IMR-90 (cell line): ENCODE results near the gene MAP3K13. TPM values are rescaled to one million over a fixed set of nuclear protein-coding genes. Genes with fewer than 3 reads are reported as not detected.

ENCODE experiments used
- ATAC-seq: fragments of 200-7000 bp; cut with Tn5 transposase; 2 replicates; pipeline ENCODE4 v1.9.1; 2020; ENCODE audit warnings: low read depth, mild to moderate bottlenecking, moderate library complexity
- BruUV-seq: library from RNA; stranded (reverse); fragments of 400-500 nt; replicated peaks from 2 replicates; lab custom pipeline; 2021; lab: Mats Ljungman, UMichigan
- CTCF ChIA-PET: fragments of 300-600 bp; formaldehyde crosslinking; extraction: SDS; loops from one replicate; lab custom pipeline; 2021; ENCODE audit warnings: antibody characterized with exemption; lab: Yijun Ruan, JAX
- POLR2A ChIA-PET: fragments of 300-600 bp; sonication (Branson Sonifier 250); formaldehyde crosslinking; loops from one replicate; lab custom pipeline; 2022; ENCODE audit warnings: antibody characterized with exemption; ENCODE audit not compliant: unreplicated experiment; lab: Charles Lee
- DNase-seq: peaks from one replicate; pipeline ENCODE4 v3.0.0; 2013
- H2AFZ ChIP-seq: replicated peaks from 2 replicates; pipeline ENCODE3; 2013; ENCODE audit warnings: low read length, mild to moderate bottlenecking; ENCODE audit not compliant: poor library complexity
- H2AK5ac ChIP-seq: 2 replicates; pipeline ENCODE4 v1.6.1; 2013; ENCODE audit warnings: low read depth, low read length, inconsistent platforms
- H2AK9ac ChIP-seq: replicated peaks from 2 replicates; pipeline ENCODE3; 2013; ENCODE audit warnings: mild to moderate bottlenecking, low read depth, low read length, moderate library complexity; ENCODE audit not compliant: poor library complexity
- H2BK120ac ChIP-seq: 2 replicates; pipeline ENCODE4 v1.6.1; 2013; ENCODE audit warnings: low read depth, low read length, inconsistent platforms
- H2BK15ac ChIP-seq: 3 replicates; pipeline ENCODE4 v1.6.1; 2013; ENCODE audit warnings: low read depth, low read length, inconsistent platforms
- H2BK20ac ChIP-seq: 2 replicates; pipeline ENCODE4 v1.6.1; 2013; ENCODE audit warnings: low read depth, mild to moderate bottlenecking, inconsistent platforms, low read length, moderate library complexity
- H2BK5ac ChIP-seq: 2 replicates; pipeline ENCODE4 v1.6.1; 2013; ENCODE audit warnings: mild to moderate bottlenecking, low read depth, low read length, inconsistent platforms; ENCODE audit not compliant: poor library complexity, severe bottlenecking
- H3K14ac ChIP-seq: replicated peaks from 2 replicates; pipeline ENCODE4 v1.6.1; 2013; ENCODE audit warnings: low read depth, low read length, inconsistent platforms
- H3K18ac ChIP-seq: 2 replicates; pipeline ENCODE4 v1.6.1; 2013; ENCODE audit warnings: low read depth, low read length, control low read depth
- H3K23ac ChIP-seq: 2 replicates; pipeline ENCODE4 v1.6.1; 2013; ENCODE audit warnings: low read depth, low read length, inconsistent platforms
- H3K27ac ChIP-seq: 2 replicates; pipeline ENCODE4 v1.5.1; 2013; ENCODE audit warnings: mild to moderate bottlenecking, control low read depth, low read length; ENCODE audit not compliant: insufficient read depth
- H3K27me3 ChIP-seq: 2 replicates; pipeline ENCODE4 v1.6.1; 2013; ENCODE audit warnings: low read length; ENCODE audit not compliant: control insufficient read depth, insufficient read depth
- H3K36me3 ChIP-seq: 2 replicates; pipeline ENCODE4 v1.6.1; 2013; ENCODE audit warnings: low read length, mixed read lengths; ENCODE audit not compliant: control insufficient read depth, insufficient read depth
- H3K4ac ChIP-seq: 2 replicates; pipeline ENCODE4 v1.6.1; 2013; ENCODE audit warnings: low read depth, low read length, inconsistent platforms
- H3K4me1 ChIP-seq: 2 replicates; pipeline ENCODE4 v1.6.1; 2013; ENCODE audit warnings: low read length, mixed read lengths; ENCODE audit not compliant: control insufficient read depth, insufficient read depth
- H3K4me2 ChIP-seq: 2 replicates; pipeline ENCODE4 v1.6.1; 2013; ENCODE audit warnings: low read depth, mild to moderate bottlenecking, control low read depth, low read length, moderate library complexity
- H3K4me3 ChIP-seq: 2 replicates; pipeline ENCODE4 v1.5.1; 2013; ENCODE audit warnings: low read depth, mild to moderate bottlenecking, control low read depth, low read length, moderate library complexity; ENCODE audit not compliant: insufficient read depth
- H3K56ac ChIP-seq: 2 replicates; pipeline ENCODE4 v1.6.1; 2013; ENCODE audit warnings: low read length, inconsistent platforms; ENCODE audit not compliant: insufficient read depth; ENCODE audit errors: extremely low read depth
- H3K79me1 ChIP-seq, 2 experiments: 2 replicates each; pipeline ENCODE4 v1.6.1; 2013; ENCODE audit warnings: low read length in 2 of 2, inconsistent platforms in 1 of 2, low read depth in 1 of 2
- H3K9ac ChIP-seq: 2 replicates; pipeline ENCODE4 v1.6.1; 2013; ENCODE audit warnings: low read depth, low read length, control low read depth
- H3K9me1 ChIP-seq: 2 replicates; pipeline ENCODE4 v1.6.1; 2013; ENCODE audit warnings: low read length, inconsistent platforms; ENCODE audit not compliant: insufficient read depth
- H3K9me3 ChIP-seq: 2 replicates; pipeline ENCODE4 v1.6.1; 2013; ENCODE audit warnings: low read length; ENCODE audit not compliant: control insufficient read depth, insufficient read depth
- H4K20me1 ChIP-seq: 2 replicates; pipeline ENCODE4 v1.6.1; 2013; ENCODE audit warnings: low read length, inconsistent platforms; ENCODE audit not compliant: insufficient read depth
- H4K5ac ChIP-seq: 2 replicates; pipeline ENCODE4 v1.6.1; 2013; ENCODE audit warnings: mild to moderate bottlenecking, low read depth, low read length, control low read depth
- H4K8ac ChIP-seq, 2 experiments: 2 replicates each; pipeline ENCODE4 v1.6.1; 2013; ENCODE audit warnings: low read depth in 2 of 2, low read length in 2 of 2, control low read depth in 1 of 2, inconsistent platforms in 1 of 2
- H4K91ac ChIP-seq: 2 replicates; pipeline ENCODE4 v1.6.1; 2013; ENCODE audit warnings: low read depth, low read length, inconsistent platforms; ENCODE audit not compliant: insufficient read depth
- CHD1 ChIP-seq: IDR thresholded peaks from 2 replicates; pipeline ENCODE4 v1.6.1; 2012; ENCODE audit warnings: low read depth, low read length, improper control_type of control experiment
- CTCF ChIP-seq: conservative IDR thresholded peaks from 2 replicates; pipeline ENCODE4 v1.5.1; 2012; ENCODE audit warnings: mild to moderate bottlenecking, low read depth, low read length, improper control_type of control experiment
- MAFK ChIP-seq: IDR thresholded peaks from 2 replicates; pipeline ENCODE4 v1.6.1; 2012; ENCODE audit warnings: low read depth, low read length, improper control_type of control experiment
- MXI1 ChIP-seq: IDR thresholded peaks from 2 replicates; pipeline ENCODE4 v1.6.1; 2012; ENCODE audit warnings: low read depth, mild to moderate bottlenecking, low read length, moderate library complexity, borderline replicate concordance
- WGBS, 2 experiments: methylation state at CpG; one replicate each; pipeline versions ENCODE4 v1.1.5 to v1.1.7; 2013; ENCODE audit warnings: missing lambda C conversion rate in 2 of 2; ENCODE audit not compliant: insufficient read length in 1 of 2; ENCODE audit errors: extremely low coverage in 2 of 2; 5-methylcytosine and 5-hydroxymethylcytosine counted together
- dilution Hi-C: fragments of 300-500 bp; cut with HindIII; formaldehyde crosslinking; loops from one replicate; pipeline ENCODE4 v1.14.3; 2018; ENCODE audit warnings: low sequenced_read_pairs; ENCODE audit not compliant: unreplicated experiment
- in situ Hi-C: fragments of 300-500 bp; cut with MboI; formaldehyde crosslinking; loops from 3 replicates; pipeline ENCODE4 v1.14.3; 2019; ENCODE audit warnings: low sequenced_read_pairs, inconsistent platforms, mixed read lengths
- intact Hi-C: fragments of 100-400 bp; cut with micrococcal nuclease; formaldehyde crosslinking; loops from 2 replicates; pipeline ENCODE4 v1.10.0; 2022
- polyA plus RNA-seq, 3 experiments: library from polyadenylated mRNA; depleted of rRNA; stranded (reverse); fragments of >200 nt; gene quantifications; 2 replicates each; pipeline ENCODE4 v1.2.3, GENCODE V29; 2012; ENCODE audit warnings: low replicate concordance in 1 of 3
- total RNA-seq: library from RNA; depleted of rRNA; stranded (reverse); fragments of >200 nt; gene quantifications from 2 replicates; pipeline ENCODE4 v1.2.3, GENCODE V29; 2012
- TF ChIP-seq, protein P1 (sequence below): fragments of 150-350 bp; IDR thresholded peaks from 2 replicates; pipeline ENCODE4 v1.6.1; 2017; ENCODE audit warnings: mild to moderate bottlenecking, antibody characterized with exemption, low read length, low read depth

MAP3K13 gene
- total and polyA plus RNA-seq, 2 of the 4 experiments (the other 2 are of a cell fraction) = 9.9 to 17.6 TPM

- Histone ChIP-seq H3K14ac (no peak overlapping the region), H3K27ac (no peak overlapping the region), H3K9me3 (no peaks in the 10 kb centered on the region), H2BK15ac (no peak overlapping the region), H2AK9ac (no peak overlapping the region), H3K56ac (no peak overlapping the region), H3K4me2 (no peak overlapping the region), H2BK5ac (no peak overlapping the region), H2BK120ac (no peak overlapping the region), H4K91ac (no peak overlapping the region), H3K4me3 (no peak overlapping the region), H3K4ac (no peak overlapping the region), H2AK5ac (no peak overlapping the region), H2AFZ (no peak overlapping the region), H4K8ac (no peak overlapping the region), H3K27me3 (no peaks in the 10 kb centered on the region), H3K18ac (no peak overlapping the region), H3K23ac (no peak overlapping the region), H3K36me3 (no peaks in the 10 kb centered on the region), H3K4me1 (peaks cover 2% of the 10 kb centered on the region; the same call in 1 of the 2 replicates), H3K79me1 (no peaks in the 10 kb centered on the region), H4K20me1 (no peaks in the 10 kb centered on the region), H3K9ac (no peak overlapping the region), H4K5ac (no peak overlapping the region), H3K9me1 (0 out of 2 replicates have a peak, but pooled peaks cover 3% of the 10 kb centered on the region), H2BK20ac (no peak overlapping the region)
- POLR2A ChIA-PET = no interaction called here
- dilution Hi-C loops = no loop called here
- CTCF ChIA-PET = no interaction called here
- WGBS, 2 experiments = 80% methylated on average over 1 of the region's 4 CpGs; no CpG with 5 or more reads in 1 of the 2 experiments
- DNase-seq (no peak), ATAC-seq (no peak)
- TF ChIP-seq CTCF (no peak), CHD1 (no peak), MAFK (no peak), MXI1 (no peak)
- TF ChIP-seq, protein P1, sequence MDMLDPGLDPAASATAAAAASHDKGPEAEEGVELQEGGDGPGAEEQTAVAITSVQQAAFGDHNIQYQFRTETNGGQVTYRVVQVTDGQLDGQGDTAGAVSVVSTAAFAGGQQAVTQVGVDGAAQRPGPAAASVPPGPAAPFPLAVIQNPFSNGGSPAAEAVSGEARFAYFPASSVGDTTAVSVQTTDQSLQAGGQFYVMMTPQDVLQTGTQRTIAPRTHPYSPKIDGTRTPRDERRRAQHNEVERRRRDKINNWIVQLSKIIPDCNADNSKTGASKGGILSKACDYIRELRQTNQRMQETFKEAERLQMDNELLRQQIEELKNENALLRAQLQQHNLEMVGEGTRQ = no peak
- no TSS peak for BruUV-seq
- in situ Hi-C loops = no loop called here
- intact Hi-C loops = no loop called here
Measured at GRCh38 chr3:185422677-185423076, 59.7 kb downstream of the MAP3K13 start.
